ENCODE measurements around the gene MAML2.

MAML2 gene

GRCh38 chr11:96338910-96339705 is 3.9 kb downstream of the MAML2 start:
- DNase-seq: no peak

GRCh38 chr11:96337541-96338431 is 5.2 kb downstream of the MAML2 start:
- no peak for DNase-seq

- DNase-seq: no peak
Measured at GRCh38 chr11:96335388-96335787, 7.6 kb downstream of the MAML2 start.

GRCh38 chr11:96334219-96334618 is 8.8 kb downstream of the MAML2 start:
- DNase-seq: no peak

GRCh38 chr11:96333191-96333719 is 9.7 kb downstream of the MAML2 start:
- DNase-seq: no peak

- DNase-seq: no peak
Measured at GRCh38 chr11:96332126-96332771, 10.7 kb downstream of the MAML2 start.

- DNase-seq: no peak
Measured at GRCh38 chr11:96331699-96332116, 11.3 kb downstream of the MAML2 start.

- no peak for DNase-seq
Measured at GRCh38 chr11:96330511-96330859, 12.5 kb downstream of the MAML2 start.

- DNase-seq: no peak
Measured at GRCh38 chr11:96329855-96330510, 13.0 kb downstream of the MAML2 start.

GRCh38 chr11:96329419-96329818 is 13.6 kb downstream of the MAML2 start:
- no peak for DNase-seq

GRCh38 chr11:96328395-96329010 is 14.5 kb downstream of the MAML2 start:
- DNase-seq: no peak

GRCh38 chr11:96326959-96327358 is 16.0 kb downstream of the MAML2 start:
- DNase-seq: no peak

GRCh38 chr11:96324912-96325311 is 18.1 kb downstream of the MAML2 start:
- no peak for DNase-seq

GRCh38 chr11:96323642-96323985 is 19.4 kb downstream of the MAML2 start:
- DNase-seq: no peak

GRCh38 chr11:96322775-96323641 is 20.0 kb downstream of the MAML2 start:
- no peak for DNase-seq

- no peak for DNase-seq
Measured at GRCh38 chr11:96321091-96321490, 21.9 kb downstream of the MAML2 start.

GRCh38 chr11:96319898-96320656 is 22.9 kb downstream of the MAML2 start:
- no peak for DNase-seq

GRCh38 chr11:96318850-96319249 is 24.1 kb downstream of the MAML2 start:
- no peak for DNase-seq

- DNase-seq: no peak
Measured at GRCh38 chr11:96318399-96318798, 24.6 kb downstream of the MAML2 start.

- DNase-seq: no peak
Measured at GRCh38 chr11:96317985-96318384, 25.0 kb downstream of the MAML2 start.

- DNase-seq: no peak
Measured at GRCh38 chr11:96317571-96317970, 25.4 kb downstream of the MAML2 start.

Measured in right forelimb (tissue), 1 donor.